ENCODE measurements around the gene ATP1B1. TPM values are rescaled to one million over a fixed set of nuclear protein-coding genes. Genes with fewer than 3 reads are reported as not detected.
"Not testable (repeated sequence)": the region's sequence is repeated elsewhere in the genome, so short reads cannot be mapped to it uniquely, and the experiment has no call there.

Gene ATP1B1
- polyA plus RNA-seq, 1 donor (not counting 4 experiments of a cell fraction or from before 2014, with no cell fraction given) = 30.0 TPM

- H4K20me1 ChIP-seq (ENCODE audit: control insufficient read depth, extremely low read depth, insufficient read depth, low read length) = no peaks in the 10 kb centered on the region
- H3K9ac ChIP-seq (ENCODE audit: control insufficient read depth, extremely low read depth, insufficient read depth, low read length) = no peak overlapping the region
- H3K27ac ChIP-seq (ENCODE audit: control insufficient read depth, insufficient read depth, low read length) = no peak overlapping the region
- no peak for TF ChIP-seq EZH2 (IDR thresholded peaks at IDR 0.05; ENCODE audit: low read length)
- no peak for TF ChIP-seq CTCF (optimal IDR thresholded peaks at IDR 0.05 in 1 of 3, IDR thresholded peaks at IDR 0.05 in 1 of 3, conservative IDR thresholded peaks at IDR 0.05 in 1 of 3; ENCODE audit: extremely low read depth in 1 of 3, insufficient read depth in 2 of 3, low read length in 3 of 3)
- DNase-seq (ENCODE audit: low read depth, low spot score) (no peak), FAIRE-seq (no peak)
- H3K4me2 ChIP-seq (ENCODE audit: control insufficient read depth, extremely low read depth, insufficient read depth, low read depth, low read length) = no peak overlapping the region
- no peak overlapping the region for H3K4me3 ChIP-seq (ENCODE audit: control insufficient read depth in 2 of 3, extremely low read depth in 1 of 3, insufficient read depth in 2 of 3, low read depth in 1 of 3, low read length in 3 of 3)
- H3K79me2 ChIP-seq (ENCODE audit: control insufficient read depth, insufficient read depth, low read length) = peaks cover 13% of the 10 kb centered on the region
- peaks cover 5 to 6% of the 10 kb centered on the region in 2 experiments for H3K36me3 ChIP-seq (ENCODE audit: control insufficient read depth in 2 of 2, extremely low read depth in 1 of 2, insufficient read depth in 2 of 2, low read length in 2 of 2)
- dilution Hi-C loops (cut with MboI; ENCODE audit: extremely low pct_ligation_motif_present, low sequenced_read_pairs) = no loop called here
- no peaks in the 10 kb centered on the region for H3K9me1 ChIP-seq (ENCODE audit: control insufficient read depth, extremely low read depth, insufficient read depth, low read length)
- H3K27me3 ChIP-seq (ENCODE audit: control insufficient read depth, extremely low read depth, insufficient read depth, low read length) = no peaks in the 10 kb centered on the region
- peaks cover 17% of the 10 kb centered on the region for H3K4me1 ChIP-seq (ENCODE audit: control insufficient read depth, extremely low read depth, insufficient read depth, low read length)
- no peaks in the 10 kb centered on the region for H3K9me3 ChIP-seq (ENCODE audit: control insufficient read depth, low read depth, low read length)
- H2AFZ ChIP-seq (ENCODE audit: control insufficient read depth, low read length) = no peak overlapping the region
These were observed 16.5 kb downstream of the ATP1B1 start for GRCh38 chr1:169122976-169123375.

GRCh38 chr1:169124459-169124858 is 18.0 kb downstream of the ATP1B1 start:
- Histone ChIP-seq H2AFZ (ENCODE audit: control insufficient read depth, low read length) (no peak overlapping the region), H4K20me1 (ENCODE audit: control insufficient read depth, extremely low read depth, insufficient read depth, low read length) (no peaks in the 10 kb centered on the region), H3K9me1 (ENCODE audit: control insufficient read depth, extremely low read depth, insufficient read depth, low read length) (no peaks in the 10 kb centered on the region), H3K4me1 (ENCODE audit: control insufficient read depth, extremely low read depth, insufficient read depth, low read length) (peaks cover 3% of the 10 kb centered on the region), H3K27me3 (ENCODE audit: control insufficient read depth, extremely low read depth, insufficient read depth, low read length) (no peaks in the 10 kb centered on the region), H3K9ac (ENCODE audit: control insufficient read depth, extremely low read depth, insufficient read depth, low read length) (no peak overlapping the region), H3K4me2 (ENCODE audit: control insufficient read depth, extremely low read depth, insufficient read depth, low read depth, low read length) (no peak overlapping the region), H3K9me3 (ENCODE audit: control insufficient read depth, low read depth, low read length) (no peaks in the 10 kb centered on the region), H3K79me2 (ENCODE audit: control insufficient read depth, insufficient read depth, low read length) (peaks cover 13% of the 10 kb centered on the region), H3K4me3 (ENCODE audit: control insufficient read depth in 2 of 3, extremely low read depth in 1 of 3, insufficient read depth in 2 of 3, low read depth in 1 of 3, low read length in 3 of 3) (no peak overlapping the region), H3K27ac (ENCODE audit: control insufficient read depth, insufficient read depth, low read length) (no peak overlapping the region), H3K36me3 (ENCODE audit: control insufficient read depth in 2 of 2, extremely low read depth in 1 of 2, insufficient read depth in 2 of 2, low read length in 2 of 2) (peaks cover 5 to 6% of the 10 kb centered on the region in 2 experiments)
- TF ChIP-seq CTCF (optimal IDR thresholded peaks at IDR 0.05 in 1 of 3, IDR thresholded peaks at IDR 0.05 in 1 of 3, conservative IDR thresholded peaks at IDR 0.05 in 1 of 3; ENCODE audit: extremely low read depth in 1 of 3, insufficient read depth in 2 of 3, low read length in 3 of 3) (no peak), EZH2 (IDR thresholded peaks at IDR 0.05; ENCODE audit: low read length) (no peak)
- no peak for DNase-seq (ENCODE audit: low read depth, low spot score)
- FAIRE-seq = no peak
- dilution Hi-C loops (cut with MboI; ENCODE audit: extremely low pct_ligation_motif_present, low sequenced_read_pairs) = no loop called here

- H3K9ac ChIP-seq (ENCODE audit: control insufficient read depth, extremely low read depth, insufficient read depth, low read length); H3K4me1 ChIP-seq (ENCODE audit: control insufficient read depth, extremely low read depth, insufficient read depth, low read length); FAIRE-seq; H3K4me3 ChIP-seq (ENCODE audit: control insufficient read depth in 2 of 3, extremely low read depth in 1 of 3, insufficient read depth in 2 of 3, low read depth in 1 of 3, low read length in 3 of 3); dilution Hi-C loops (cut with MboI; ENCODE audit: extremely low pct_ligation_motif_present, low sequenced_read_pairs); H3K36me3 ChIP-seq (ENCODE audit: control insufficient read depth in 2 of 2, extremely low read depth in 1 of 2, insufficient read depth in 2 of 2, low read length in 2 of 2); H3K9me3 ChIP-seq (ENCODE audit: control insufficient read depth, low read depth, low read length); H3K9me1 ChIP-seq (ENCODE audit: control insufficient read depth, extremely low read depth, insufficient read depth, low read length); H3K27me3 ChIP-seq (ENCODE audit: control insufficient read depth, extremely low read depth, insufficient read depth, low read length); H3K4me2 ChIP-seq (ENCODE audit: control insufficient read depth, extremely low read depth, insufficient read depth, low read depth, low read length); H3K79me2 ChIP-seq (ENCODE audit: control insufficient read depth, insufficient read depth, low read length); DNase-seq (ENCODE audit: low read depth, low spot score); H2AFZ ChIP-seq (ENCODE audit: control insufficient read depth, low read length); H3K27ac ChIP-seq (ENCODE audit: control insufficient read depth, insufficient read depth, low read length); H4K20me1 ChIP-seq (ENCODE audit: control insufficient read depth, extremely low read depth, insufficient read depth, low read length): not testable (repeated sequence)
These were observed 19.1 kb downstream of the ATP1B1 start for GRCh38 chr1:169125597-169125996.
